Fibroblast of villous mesenchyme (primary cell): ENCODE data around the gene CREB5. TPM values are rescaled to one million over a fixed set of nuclear protein-coding genes. Genes with fewer than 3 reads are reported as not detected.

ENCODE experiments used
- DNase-seq: peaks from one replicate; pipeline ENCODE4 v3.0.0-alpha.2; 2010; ENCODE audit warnings: low read depth
- H3K4me3 ChIP-seq: 2 replicates; pipeline ENCODE4 v1.5.1; 2011; ENCODE audit warnings: low read depth, mild to moderate bottlenecking, low read length
- total RNA-seq: library from RNA; depleted of rRNA; stranded (reverse); fragments of >200 nt; gene quantifications from 2 replicates; pipeline ENCODE4 v1.2.3, GENCODE V29; 2012
- TF ChIP-seq, protein P1 (sequence below): IDR thresholded peaks from 2 replicates; pipeline ENCODE4 v1.5.1; 2012; ENCODE audit warnings: low read depth, mild to moderate bottlenecking, low read length; ENCODE audit not compliant: insufficient read depth

CREB5 gene
- total RNA-seq, 1 donor = 6.0 TPM

DNA sequence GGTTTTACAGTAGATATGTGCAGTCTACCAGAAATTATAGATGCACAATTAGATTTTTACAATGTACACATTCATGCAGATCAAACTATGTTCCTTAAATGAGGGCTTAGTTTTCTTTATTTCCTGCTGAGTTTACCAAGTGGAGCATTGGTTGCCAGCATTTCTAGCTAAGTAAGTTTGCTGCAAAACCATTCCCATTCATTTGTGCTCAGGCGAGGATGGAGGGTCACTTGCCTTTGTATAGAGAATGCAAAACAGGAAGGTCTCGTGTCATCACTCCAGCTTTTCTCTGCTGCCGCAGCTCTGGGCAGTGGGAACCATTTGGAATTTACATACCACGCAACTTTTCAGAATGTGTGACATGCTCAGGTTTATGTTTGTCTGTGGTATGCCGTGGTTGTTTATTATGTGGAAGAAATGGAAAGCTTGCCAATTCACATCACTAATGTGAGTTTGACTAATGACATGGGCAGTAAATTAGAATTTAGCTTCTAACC lies 347.2 kb downstream of the CREB5 start:
- H3K4me3 ChIP-seq = no peak overlapping the region
- peak; percentile 56 for DNase-seq
- TF ChIP-seq, protein P1, sequence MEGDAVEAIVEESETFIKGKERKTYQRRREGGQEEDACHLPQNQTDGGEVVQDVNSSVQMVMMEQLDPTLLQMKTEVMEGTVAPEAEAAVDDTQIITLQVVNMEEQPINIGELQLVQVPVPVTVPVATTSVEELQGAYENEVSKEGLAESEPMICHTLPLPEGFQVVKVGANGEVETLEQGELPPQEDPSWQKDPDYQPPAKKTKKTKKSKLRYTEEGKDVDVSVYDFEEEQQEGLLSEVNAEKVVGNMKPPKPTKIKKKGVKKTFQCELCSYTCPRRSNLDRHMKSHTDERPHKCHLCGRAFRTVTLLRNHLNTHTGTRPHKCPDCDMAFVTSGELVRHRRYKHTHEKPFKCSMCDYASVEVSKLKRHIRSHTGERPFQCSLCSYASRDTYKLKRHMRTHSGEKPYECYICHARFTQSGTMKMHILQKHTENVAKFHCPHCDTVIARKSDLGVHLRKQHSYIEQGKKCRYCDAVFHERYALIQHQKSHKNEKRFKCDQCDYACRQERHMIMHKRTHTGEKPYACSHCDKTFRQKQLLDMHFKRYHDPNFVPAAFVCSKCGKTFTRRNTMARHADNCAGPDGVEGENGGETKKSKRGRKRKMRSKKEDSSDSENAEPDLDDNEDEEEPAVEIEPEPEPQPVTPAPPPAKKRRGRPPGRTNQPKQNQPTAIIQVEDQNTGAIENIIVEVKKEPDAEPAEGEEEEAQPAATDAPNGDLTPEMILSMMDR = no peak

GRCh38 chr7:28761505-28761904 lies 349.2 kb downstream of the CREB5 start:
- no peak for DNase-seq
- no peak overlapping the region for H3K4me3 ChIP-seq
- TF ChIP-seq, protein P1 = no peak

- DNase-seq = no peak
- TF ChIP-seq, protein P1 = no peak
These were observed 350.3 kb downstream of the CREB5 start for GRCh38 chr7:28762651-28763050.

DNA sequence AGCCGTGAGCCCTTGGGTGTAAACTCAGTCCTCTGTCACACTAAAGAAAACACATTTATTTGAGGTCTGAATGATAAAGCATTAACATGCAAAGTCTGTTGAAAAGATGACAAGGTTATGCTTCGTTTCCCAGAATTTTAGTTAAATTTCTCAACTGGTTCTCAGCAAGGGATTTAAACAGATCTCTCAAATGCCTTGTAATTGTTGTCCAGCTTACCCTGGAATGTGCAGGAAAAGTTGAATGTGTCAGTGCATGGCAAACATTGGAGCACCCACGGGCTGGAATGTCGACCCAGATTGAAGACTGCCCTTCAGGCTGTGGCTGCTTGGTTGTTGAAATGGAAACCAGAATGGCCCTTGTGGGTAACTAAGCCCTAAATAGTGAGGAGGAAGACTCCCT lies 354.0 kb downstream of the CREB5 start:
- TF ChIP-seq, protein P1 = no peak
- H3K4me3 ChIP-seq = no peak overlapping the region
- no peak for DNase-seq

More at GRCh38 chr7:28762651-28763050, 350.3 kb downstream of the CREB5 start:
- no peak overlapping the region for H3K4me3 ChIP-seq

DNA sequence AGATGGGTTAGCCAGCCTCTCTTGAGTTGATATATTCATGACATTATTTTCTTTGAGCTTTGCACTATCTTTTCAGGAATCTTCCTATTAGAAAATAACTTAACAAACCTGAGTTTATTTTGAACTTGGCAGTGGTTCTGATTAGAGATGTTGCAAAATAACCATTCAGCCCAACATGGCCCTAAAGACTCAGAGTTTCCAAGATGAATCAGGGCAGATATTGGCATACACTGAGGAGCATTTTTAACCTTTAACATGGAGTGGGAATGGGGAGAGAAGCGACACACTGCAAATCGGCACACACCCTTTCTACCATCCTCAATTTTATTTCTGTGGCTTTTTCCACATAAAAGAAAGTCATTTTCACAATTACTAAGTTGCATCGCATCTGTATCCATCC lies 355.0 kb downstream of the CREB5 start:
- H3K4me3 ChIP-seq = no peak overlapping the region
- TF ChIP-seq, protein P1 = no peak
- DNase-seq = no peak

GRCh38 chr7:28768577-28769147 lies 356.3 kb downstream of the CREB5 start:
- peak; percentile 38 for DNase-seq
- H3K4me3 ChIP-seq = no peak overlapping the region
- TF ChIP-seq, protein P1 = no peak
